Skeletal muscle tissue (tissue), 4 donors: ENCODE measurements around the gene EDDM3A. TPM values are rescaled to one million over a fixed set of nuclear protein-coding genes. Genes with fewer than 3 reads are reported as not detected.
"Not testable (repeated sequence)": the region's sequence is repeated elsewhere in the genome, so short reads cannot be mapped to it uniquely, and the experiment has no call there.

Experiments used
- H3K27ac ChIP-seq: one replicate; pipeline ENCODE4 v1.7.0; 2013; ENCODE audit warnings: mild to moderate bottlenecking, low read depth, low read length, inconsistent platforms
- H3K27me3 ChIP-seq, 3 donors: one replicate each; pipeline ENCODE4 v1.7.0; 2013; ENCODE audit warnings: low read length in 3 of 3; ENCODE audit not compliant: control insufficient read depth in 3 of 3, insufficient read depth in 3 of 3
- H3K36me3 ChIP-seq, 3 donors: one replicate each; pipeline ENCODE4 v1.7.0; 2013; ENCODE audit warnings: low read length in 3 of 3; ENCODE audit not compliant: control insufficient read depth in 3 of 3, insufficient read depth in 3 of 3
- H3K4me1 ChIP-seq, 3 donors: one replicate each; pipeline ENCODE4 v1.7.0; 2013; ENCODE audit warnings: low read length in 3 of 3, mild to moderate bottlenecking in 3 of 3; ENCODE audit not compliant: control insufficient read depth in 3 of 3, insufficient read depth in 3 of 3
- H3K4me3 ChIP-seq, 3 donors: one replicate each; pipeline ENCODE4 v1.7.0; 2013; ENCODE audit warnings: low read length in 3 of 3
- H3K9ac ChIP-seq, 3 donors: one replicate each; pipeline ENCODE4 v1.7.0; 2013; ENCODE audit warnings: low read length in 3 of 3, mild to moderate bottlenecking in 3 of 3, moderate library complexity in 2 of 3, low read depth in 1 of 3
- H3K9me3 ChIP-seq, 3 donors: one replicate each; pipeline ENCODE4 v1.7.0; 2013; ENCODE audit warnings: low read length in 3 of 3; ENCODE audit not compliant: control insufficient read depth in 3 of 3
- total RNA-seq: library from RNA; depleted of rRNA; stranded (reverse); fragments of >200 nt; gene quantifications from one replicate; pipeline ENCODE4 v1.2.3, GENCODE V29; 2014
- donor health status: Osteomylitis.

Gene EDDM3A
- total RNA-seq, 1 donor from 2014 or later: not detected

DNA sequence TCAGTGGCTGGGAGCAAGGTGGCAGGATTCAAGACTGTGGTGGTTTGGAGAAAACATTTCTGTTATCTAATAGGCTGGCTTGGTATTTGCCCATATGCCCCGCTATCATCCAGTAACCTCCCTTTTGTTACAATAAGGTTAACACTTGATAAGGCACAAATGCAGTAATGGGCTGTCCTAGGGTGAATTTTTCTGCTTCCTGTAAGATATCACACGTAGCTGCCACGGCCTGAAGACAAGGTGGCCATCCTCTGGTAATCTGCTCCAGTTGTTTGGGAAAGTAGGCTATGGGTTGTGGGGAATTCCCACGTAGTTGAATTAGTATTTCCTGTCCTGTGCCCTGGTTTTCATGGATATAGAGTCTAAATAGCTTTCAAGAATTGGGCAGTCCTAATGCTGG is 34.0 kb upstream of the EDDM3A start:
- H3K4me3 ChIP-seq: no peak overlapping the region
- no peaks in the 10 kb centered on the region for H3K9me3 ChIP-seq
- H3K9ac ChIP-seq: no peak overlapping the region
- H3K27me3 ChIP-seq: peaks cover 0 to 7% (median 0%) of the 10 kb centered on the region in 3 donors
- no peaks in the 10 kb centered on the region for H3K36me3 ChIP-seq
- no peaks in the 10 kb centered on the region for H3K4me1 ChIP-seq
- no peak overlapping the region for H3K27ac ChIP-seq

DNA sequence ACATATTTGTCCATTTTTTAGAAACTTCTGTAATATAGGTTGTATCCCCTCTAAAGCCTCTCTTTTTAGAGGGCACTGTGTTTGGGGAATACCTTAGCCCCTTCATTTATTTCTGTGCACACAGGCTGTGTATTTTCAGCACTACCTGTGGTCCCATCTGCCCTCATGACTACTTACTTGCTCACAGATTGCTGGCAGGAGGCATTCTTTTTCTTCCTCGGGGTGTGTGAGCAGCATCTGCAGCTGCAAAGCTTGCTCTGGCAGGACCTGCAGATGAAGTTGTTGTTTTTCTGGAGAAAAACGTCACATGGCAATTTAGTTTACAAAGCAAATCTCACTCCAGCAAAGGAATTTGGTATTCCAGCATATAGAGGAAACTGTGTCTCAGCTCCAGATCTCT is 32.8 kb upstream of the EDDM3A start:
- Histone ChIP-seq H3K4me3 (no peak overlapping the region), H3K4me1 (no peaks in the 10 kb centered on the region)

DNA sequence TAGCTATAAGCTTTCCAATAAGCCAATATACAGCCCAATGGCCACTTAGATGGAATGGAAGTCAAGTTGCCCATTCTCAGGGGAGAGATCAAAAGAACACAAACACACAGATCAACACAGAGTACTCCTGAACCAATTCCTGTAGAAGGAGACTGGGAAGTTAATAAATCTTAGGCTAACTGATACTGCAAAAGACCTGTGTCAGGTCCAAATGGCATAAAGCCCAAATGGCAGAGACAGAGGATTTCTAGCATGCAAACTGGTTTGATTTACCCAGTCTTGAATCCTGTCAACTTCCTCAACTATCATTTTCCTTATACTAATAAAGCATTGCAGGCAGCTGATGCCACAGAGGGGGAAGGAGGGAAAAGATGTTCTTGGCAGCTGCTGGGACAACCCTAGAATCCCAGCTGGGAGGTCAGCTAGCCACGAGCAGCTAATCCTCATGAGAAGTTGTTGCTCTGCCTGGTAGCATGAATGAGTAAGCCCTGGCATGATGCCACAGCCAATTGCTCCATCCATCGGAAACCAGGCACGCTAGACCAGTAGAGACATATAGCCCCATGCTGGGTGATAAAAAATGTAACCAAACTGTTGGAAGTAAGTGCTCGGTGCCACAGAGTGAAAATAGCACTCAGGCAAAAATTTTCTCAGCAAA is 31.0 kb upstream of the EDDM3A start:
- H3K4me1 ChIP-seq: no peaks in the 10 kb centered on the region
- no peaks in the 10 kb centered on the region for H3K9me3 ChIP-seq
- H3K27me3 ChIP-seq: peaks cover 0 to 2% (median 0%) of the 10 kb centered on the region in 3 donors
- no peak overlapping the region for H3K4me3 ChIP-seq
- H3K27ac ChIP-seq: peak overlapping the region; percentile 52
- no peak overlapping the region for H3K9ac ChIP-seq
- no peaks in the 10 kb centered on the region for H3K36me3 ChIP-seq

More for the DNA sequence above, 32.8 kb upstream of the EDDM3A start:
- H3K9ac ChIP-seq: no peak overlapping the region
- H3K27ac ChIP-seq: no peak overlapping the region
- H3K36me3 ChIP-seq: no peaks in the 10 kb centered on the region
- H3K27me3 ChIP-seq: peaks cover 0 to 7% (median 0%) of the 10 kb centered on the region in 3 donors
- H3K9me3 ChIP-seq: no peaks in the 10 kb centered on the region

DNA sequence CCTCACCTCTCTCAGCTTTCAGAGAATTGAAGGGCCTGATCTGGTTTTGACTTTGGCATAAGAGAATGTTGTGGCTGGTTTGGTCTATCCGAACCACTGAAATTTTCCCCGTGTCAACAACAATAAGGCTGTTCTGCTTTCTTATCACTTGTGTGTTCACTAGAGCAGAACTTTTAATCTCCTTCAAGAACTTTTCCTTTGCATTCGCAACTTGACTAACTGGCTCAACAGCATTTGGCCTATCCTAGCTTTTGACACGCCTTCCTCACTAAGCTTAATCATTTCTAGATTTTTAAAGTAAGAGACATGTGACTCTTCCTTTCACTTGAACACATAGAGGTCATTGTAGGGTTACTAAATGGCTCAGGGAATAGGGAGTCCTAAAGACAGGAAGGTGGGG is 25.9 kb upstream of the EDDM3A start:
- Histone ChIP-seq H3K36me3 (no peaks in the 10 kb centered on the region), H3K4me3 (no peak overlapping the region), H3K9me3 (no peaks in the 10 kb centered on the region), H3K9ac (no peak overlapping the region), H3K27me3 (peaks cover 9 to 18% (median 9%) of the 10 kb centered on the region in 3 donors), H3K4me1 (no peaks in the 10 kb centered on the region), H3K27ac (no peak overlapping the region)

DNA sequence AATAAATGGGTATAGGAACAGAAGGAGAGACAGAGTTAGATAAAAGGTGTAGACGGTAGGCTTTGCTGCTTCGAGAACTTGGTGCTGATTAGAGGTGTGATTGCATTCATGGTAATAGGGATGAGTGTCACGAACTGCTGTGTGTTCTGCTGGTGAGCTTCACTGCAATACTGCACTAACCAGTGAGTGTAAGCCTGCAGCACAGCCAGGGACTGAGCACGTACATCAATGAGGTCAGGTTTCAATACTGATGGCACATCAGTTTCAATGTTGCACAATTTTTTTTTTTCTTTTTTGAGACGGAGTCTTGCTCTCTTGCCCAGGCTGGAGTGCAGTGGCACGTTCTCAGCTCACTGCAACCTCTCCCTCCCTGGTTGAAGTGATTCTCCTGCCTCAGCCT is 24.9 kb upstream of the EDDM3A start:
- H3K9ac ChIP-seq: no peak overlapping the region
- no peak overlapping the region for H3K27ac ChIP-seq
- no peak overlapping the region for H3K4me3 ChIP-seq
- no peaks in the 10 kb centered on the region for H3K36me3 ChIP-seq
- H3K9me3 ChIP-seq: no peaks in the 10 kb centered on the region
- no peaks in the 10 kb centered on the region for H3K4me1 ChIP-seq
- H3K27me3 ChIP-seq: peaks cover 9 to 23% (median 13%) of the 10 kb centered on the region in 3 donors

DNA sequence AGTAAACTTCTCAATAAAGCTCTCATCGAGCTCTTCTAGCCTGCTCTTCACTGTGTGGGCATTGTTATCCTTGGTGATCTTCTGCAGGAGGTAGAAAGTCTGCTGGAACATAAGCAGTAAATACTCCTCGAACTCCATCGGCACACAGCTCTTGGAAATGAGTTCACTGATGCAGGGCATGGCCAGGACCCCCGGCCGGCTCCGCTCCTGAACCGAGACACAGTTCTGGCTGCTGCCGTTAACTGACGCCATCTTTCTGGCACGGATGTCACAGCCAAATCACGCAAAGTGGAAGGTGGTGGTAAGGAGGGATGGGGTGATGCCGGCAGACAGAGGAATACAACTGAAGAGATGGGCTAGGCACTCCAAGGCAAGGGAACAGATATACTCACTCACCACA is 23.7 kb upstream of the EDDM3A start:
- H3K4me1 ChIP-seq: no peaks in the 10 kb centered on the region
- no peak overlapping the region for H3K9ac ChIP-seq
- H3K27me3 ChIP-seq: peaks cover 9 to 23% (median 13%) of the 10 kb centered on the region in 3 donors
- no peaks in the 10 kb centered on the region for H3K9me3 ChIP-seq
- no peak overlapping the region for H3K27ac ChIP-seq
- no peaks in the 10 kb centered on the region for H3K36me3 ChIP-seq
- H3K4me3 ChIP-seq: no peak overlapping the region

DNA sequence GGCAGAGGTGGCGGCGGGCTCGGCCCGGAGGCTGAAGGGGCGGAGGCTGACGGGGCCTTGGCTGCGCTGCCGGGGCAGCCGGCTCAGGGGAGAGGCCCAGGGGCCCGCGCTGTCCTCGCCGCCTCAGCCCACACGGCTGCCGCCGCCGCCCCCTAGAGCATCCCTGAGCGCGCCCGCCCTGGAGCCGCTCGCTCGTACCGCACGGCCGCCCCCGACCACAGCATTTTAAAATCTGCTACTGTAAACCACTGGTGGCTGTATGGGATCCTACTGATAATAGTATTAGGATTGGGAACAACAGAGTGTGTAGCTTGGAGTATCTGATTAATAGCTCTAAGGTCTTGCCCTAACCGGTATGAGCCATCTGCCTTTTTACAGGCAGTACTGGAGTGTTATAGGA is 22.2 kb upstream of the EDDM3A start:
- Histone ChIP-seq H3K4me3 (no peak overlapping the region), H3K27me3 (peaks cover 9 to 23% (median 13%) of the 10 kb centered on the region in 3 donors), H3K4me1 (no peaks in the 10 kb centered on the region), H3K9me3 (no peaks in the 10 kb centered on the region), H3K27ac (no peak overlapping the region), H3K36me3 (no peaks in the 10 kb centered on the region), H3K9ac (no peak overlapping the region)

DNA sequence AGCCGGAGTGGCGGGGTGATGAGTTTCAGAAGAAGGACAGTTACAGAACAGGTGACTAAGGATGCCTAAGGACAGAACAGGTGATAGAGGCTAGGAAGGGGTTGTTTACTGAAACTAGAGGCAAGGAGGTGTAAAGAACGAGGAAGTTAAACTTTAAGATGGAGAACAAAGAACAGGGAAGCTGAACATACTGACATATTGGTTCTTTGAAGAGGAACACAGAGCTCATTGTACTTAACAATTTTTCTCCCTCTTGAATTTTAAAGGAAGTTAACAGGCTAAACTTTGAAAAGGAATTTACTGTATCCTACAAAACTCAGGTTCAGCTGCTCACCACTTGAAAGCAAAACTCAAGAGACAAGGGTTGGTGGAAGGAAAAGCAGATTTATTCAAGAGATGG is 19.6 kb upstream of the EDDM3A start:
- H3K27me3 ChIP-seq: peaks cover 9 to 21% (median 13%) of the 10 kb centered on the region in 3 donors
- not testable (repeated sequence) for H3K36me3 ChIP-seq, H3K27ac ChIP-seq, H3K4me3 ChIP-seq, H3K9ac ChIP-seq, H3K4me1 ChIP-seq, H3K9me3 ChIP-seq

DNA sequence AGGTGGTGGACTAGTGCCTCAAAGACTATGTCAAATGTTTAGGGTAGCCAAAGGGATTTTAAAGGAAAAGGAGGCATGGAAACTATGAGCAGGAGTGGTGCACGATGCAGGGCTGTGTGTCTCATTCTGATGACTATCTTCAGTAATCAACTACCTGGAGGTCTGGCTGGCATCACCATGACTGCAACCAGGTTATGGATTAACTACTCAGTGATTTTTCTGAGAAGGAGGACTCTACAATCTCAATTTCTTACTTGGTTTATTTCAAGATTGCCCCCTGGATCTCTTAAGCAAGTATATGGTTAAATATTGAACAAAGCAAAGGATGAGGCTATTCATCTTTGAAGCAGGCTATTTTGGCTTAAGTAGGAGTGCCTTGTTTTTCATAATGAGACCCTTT is 19.2 kb upstream of the EDDM3A start:
- Histone ChIP-seq H3K9ac (no peak overlapping the region), H3K36me3 (no peaks in the 10 kb centered on the region), H3K27ac (no peak overlapping the region), H3K4me3 (no peak overlapping the region), H3K4me1 (no peaks in the 10 kb centered on the region), H3K9me3 (no peaks in the 10 kb centered on the region), H3K27me3 (peaks cover 9 to 21% (median 13%) of the 10 kb centered on the region in 3 donors)

DNA sequence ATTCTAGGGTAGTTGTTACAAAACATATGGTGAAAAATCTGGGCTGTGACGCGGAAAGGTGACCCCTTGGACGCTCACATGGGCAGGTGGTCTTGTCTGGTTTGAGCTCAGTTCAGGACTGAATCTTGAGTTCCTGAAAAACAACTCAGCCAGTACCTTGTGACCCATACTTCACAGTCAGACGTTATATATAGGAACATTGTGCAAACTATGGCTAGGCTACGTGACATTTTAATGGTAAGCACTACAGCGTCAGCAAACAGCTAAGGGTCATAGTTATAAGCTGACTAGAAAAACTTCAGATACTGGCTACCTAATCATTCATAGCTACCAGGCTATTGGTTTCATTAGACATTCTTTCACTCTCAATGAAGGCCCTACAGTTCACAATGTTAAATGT is 14.8 kb upstream of the EDDM3A start:
- Histone ChIP-seq H3K4me1 (no peaks in the 10 kb centered on the region), H3K36me3 (no peaks in the 10 kb centered on the region), H3K27me3 (no peaks in the 10 kb centered on the region), H3K9ac (no peak overlapping the region), H3K9me3 (no peaks in the 10 kb centered on the region), H3K4me3 (no peak overlapping the region), H3K27ac (peak overlapping the region; percentile 19)
